Hypothalamus (tissue), 51 donors: ENCODE results near the gene S100A16.
"Not testable (repeated sequence)": the region's sequence is repeated elsewhere in the genome, so short reads cannot be mapped to it uniquely, and the experiment has no call there.

Experiments used
- DNase-seq, 51 donors: peaks; one replicate each; lab custom pipeline; 2025; lab: John Stamatoyannopoulos, UW

S100A16 gene

GRCh38 chr1:153597206-153597605 is 15.7 kb downstream of the S100A16 start:
- DNase-seq: no peak

GRCh38 chr1:153592748-153593147 is 20.2 kb downstream of the S100A16 start:
- DNase-seq: peak in 2 of 51 donors; percentile 35 to 59

GRCh38 chr1:153588482-153588881 is 24.5 kb downstream of the S100A16 start:
- DNase-seq: no peak

- DNase-seq: not testable (repeated sequence)
Measured at GRCh38 chr1:153588033-153588432, 24.9 kb downstream of the S100A16 start.

GRCh38 chr1:153587314-153587713 is 25.6 kb downstream of the S100A16 start:
- no peak for DNase-seq

- no peak for DNase-seq
Measured at GRCh38 chr1:153586347-153586746, 26.6 kb downstream of the S100A16 start.

GRCh38 chr1:153585006-153585405 is 27.9 kb downstream of the S100A16 start:
- no peak for DNase-seq

GRCh38 chr1:153583976-153584375 is 29.0 kb downstream of the S100A16 start:
- DNase-seq: no peak

- not testable (repeated sequence) for DNase-seq
Measured at GRCh38 chr1:153583514-153583913, 29.4 kb downstream of the S100A16 start.

GRCh38 chr1:153582836-153583235 is 30.1 kb downstream of the S100A16 start:
- DNase-seq: not testable (repeated sequence)

GRCh38 chr1:153578936-153579335 is 34.0 kb downstream of the S100A16 start:
- no peak for DNase-seq

GRCh38 chr1:153578490-153578889 is 34.4 kb downstream of the S100A16 start:
- DNase-seq: no peak

GRCh38 chr1:153577624-153578051 is 35.3 kb downstream of the S100A16 start:
- DNase-seq: peak in 29 of 51 donors; percentile 6 to 59 (median 36)

GRCh38 chr1:153577138-153577537 is 35.8 kb downstream of the S100A16 start:
- DNase-seq: no peak

GRCh38 chr1:153575497-153575896 is 37.4 kb downstream of the S100A16 start:
- not testable (repeated sequence) for DNase-seq

GRCh38 chr1:153575081-153575491 is 37.9 kb downstream of the S100A16 start:
- not testable (repeated sequence) for DNase-seq

GRCh38 chr1:153573351-153573750 is 39.6 kb downstream of the S100A16 start:
- DNase-seq: no peak

- DNase-seq: peak in 44 of 51 donors; percentile 6 to 90 (median 68)
Measured at GRCh38 chr1:153572569-153573015, 40.3 kb downstream of the S100A16 start.

- DNase-seq: no peak
Measured at GRCh38 chr1:153571706-153572105, 41.2 kb downstream of the S100A16 start.

GRCh38 chr1:153570874-153571273 is 42.1 kb downstream of the S100A16 start:
- DNase-seq: no peak

- DNase-seq: no peak
Measured at GRCh38 chr1:153569465-153569864, 43.5 kb downstream of the S100A16 start.

- peak in 49 of 51 donors; percentile 25 to 84 (median 69) for DNase-seq
Measured at GRCh38 chr1:153568367-153569099, 44.4 kb downstream of the S100A16 start.
